Measurements from ENCODE around the gene FARS2. TPM values are rescaled to one million over a fixed set of nuclear protein-coding genes. Genes with fewer than 3 reads are reported as not detected.

The FARS2 gene
- polyA plus RNA-seq, 1 experiment = 17.9 TPM

DNA sequence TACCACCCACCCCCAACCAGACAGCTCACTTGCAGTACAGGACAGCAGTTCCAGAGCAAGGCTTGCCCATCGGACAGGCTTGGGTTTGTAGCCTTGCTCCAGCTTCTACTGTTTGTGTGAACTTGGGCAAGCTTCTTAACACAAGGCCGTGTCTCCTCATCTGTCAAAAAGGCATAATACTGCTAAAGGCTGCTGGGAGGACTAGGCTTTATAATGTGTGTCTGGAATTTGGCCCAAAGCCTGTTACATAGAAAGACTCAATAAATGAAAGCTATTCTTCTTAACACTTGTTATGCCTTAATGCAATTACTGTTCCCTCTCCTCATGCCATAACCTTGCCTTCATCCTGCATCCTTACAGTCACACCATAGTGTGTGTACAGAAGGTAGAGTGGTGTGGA lies 44.0 kb upstream of the FARS2 start:
- TF ChIP-seq, protein P1, sequence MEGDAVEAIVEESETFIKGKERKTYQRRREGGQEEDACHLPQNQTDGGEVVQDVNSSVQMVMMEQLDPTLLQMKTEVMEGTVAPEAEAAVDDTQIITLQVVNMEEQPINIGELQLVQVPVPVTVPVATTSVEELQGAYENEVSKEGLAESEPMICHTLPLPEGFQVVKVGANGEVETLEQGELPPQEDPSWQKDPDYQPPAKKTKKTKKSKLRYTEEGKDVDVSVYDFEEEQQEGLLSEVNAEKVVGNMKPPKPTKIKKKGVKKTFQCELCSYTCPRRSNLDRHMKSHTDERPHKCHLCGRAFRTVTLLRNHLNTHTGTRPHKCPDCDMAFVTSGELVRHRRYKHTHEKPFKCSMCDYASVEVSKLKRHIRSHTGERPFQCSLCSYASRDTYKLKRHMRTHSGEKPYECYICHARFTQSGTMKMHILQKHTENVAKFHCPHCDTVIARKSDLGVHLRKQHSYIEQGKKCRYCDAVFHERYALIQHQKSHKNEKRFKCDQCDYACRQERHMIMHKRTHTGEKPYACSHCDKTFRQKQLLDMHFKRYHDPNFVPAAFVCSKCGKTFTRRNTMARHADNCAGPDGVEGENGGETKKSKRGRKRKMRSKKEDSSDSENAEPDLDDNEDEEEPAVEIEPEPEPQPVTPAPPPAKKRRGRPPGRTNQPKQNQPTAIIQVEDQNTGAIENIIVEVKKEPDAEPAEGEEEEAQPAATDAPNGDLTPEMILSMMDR (IDR thresholded peaks at IDR 0.05; ENCODE audit: insufficient read depth, low read depth, low read length) = no peak
- no peak for DNase-seq (ENCODE audit: low read depth)
- POLR2A ChIA-PET = no interaction called here
- no peaks in the 10 kb centered on the region for H3K27me3 ChIP-seq (ENCODE audit: control insufficient read depth, insufficient read depth, low read length)
- H3K4me3 ChIP-seq (ENCODE audit: low read depth, low read length) = no peak overlapping the region
- CTCF ChIA-PET = interaction anchor here (1.5 kb wide), 1 partner anchor 167 kb away, joined by 4 read pairs; no protein-coding TSS in a partner anchor
- no peaks in the 10 kb centered on the region for H3K36me3 ChIP-seq (ENCODE audit: control insufficient read depth, insufficient read depth, low read length)

DNA sequence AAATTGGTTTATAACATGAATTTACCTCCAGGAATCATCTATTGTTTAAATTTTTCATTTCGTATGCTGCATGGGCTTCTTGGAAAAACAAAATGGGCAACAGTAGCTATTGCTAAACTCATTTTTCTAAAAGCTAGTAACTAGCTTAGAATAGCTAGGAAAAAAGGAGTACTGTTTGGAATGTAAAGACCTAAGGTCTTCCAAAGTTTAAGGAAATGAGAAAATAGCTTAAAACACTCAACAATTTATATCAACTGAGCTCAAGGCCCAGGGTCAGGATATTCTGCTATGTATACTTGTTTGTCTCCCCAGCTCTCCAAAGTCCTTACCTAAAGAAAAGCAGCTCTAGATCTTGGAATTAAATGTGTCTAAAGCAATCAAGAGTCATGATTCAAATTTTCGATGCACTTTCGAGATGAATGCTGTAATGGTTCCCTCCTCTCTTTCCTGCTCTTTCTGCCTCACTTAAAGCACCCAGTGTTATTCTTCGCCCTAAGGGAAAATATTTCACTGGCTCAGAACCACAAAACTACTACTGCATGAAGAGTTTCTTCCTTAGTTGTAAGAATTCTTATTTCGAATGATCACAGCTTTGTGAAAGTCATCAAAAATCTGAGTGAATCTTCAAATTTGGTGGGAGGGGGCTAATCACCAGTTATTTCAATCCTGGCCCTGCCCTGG lies 42.2 kb upstream of the FARS2 start:
- ChIA-PET POLR2A (no interaction called here), CTCF (interaction anchor here (1.3 kb wide), 1 partner anchor 76 kb away, joined by 3 read pairs; no protein-coding TSS in a partner anchor)
- Histone ChIP-seq H3K4me3 (ENCODE audit: low read depth, low read length) (no peak overlapping the region), H3K27me3 (ENCODE audit: control insufficient read depth, insufficient read depth, low read length) (no peaks in the 10 kb centered on the region), H3K36me3 (ENCODE audit: control insufficient read depth, insufficient read depth, low read length) (no peaks in the 10 kb centered on the region)
- no peak for DNase-seq (ENCODE audit: low read depth)
- TF ChIP-seq, protein P1 (IDR thresholded peaks at IDR 0.05; ENCODE audit: insufficient read depth, low read depth, low read length) = no peak

DNA sequence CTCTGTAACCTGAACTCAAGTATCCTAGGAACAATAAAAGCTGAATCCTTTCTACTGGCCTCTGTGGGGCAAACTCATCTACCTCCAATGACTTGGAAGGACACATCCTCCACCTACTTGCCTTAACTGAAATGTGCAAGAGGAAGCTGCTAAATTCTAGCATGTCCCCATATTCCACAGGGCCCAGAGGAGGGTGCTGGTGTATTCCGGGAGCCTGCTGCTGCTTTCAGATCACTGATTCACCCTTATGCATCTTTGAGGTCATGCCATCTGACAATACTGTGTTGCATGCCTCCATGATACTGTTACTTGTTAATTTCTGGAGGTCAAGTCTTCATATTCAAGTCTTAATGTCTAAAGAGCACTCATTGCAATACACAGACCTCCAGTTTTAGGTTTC lies 40.9 kb upstream of the FARS2 start:
- H3K27me3 ChIP-seq (ENCODE audit: control insufficient read depth, insufficient read depth, low read length) = no peaks in the 10 kb centered on the region
- DNase-seq (ENCODE audit: low read depth) = no peak
- H3K36me3 ChIP-seq (ENCODE audit: control insufficient read depth, insufficient read depth, low read length) = no peaks in the 10 kb centered on the region
- no peak overlapping the region for H3K4me3 ChIP-seq (ENCODE audit: low read depth, low read length)
- ChIA-PET CTCF (no interaction called here), POLR2A (no interaction called here)
- TF ChIP-seq, protein P1 (IDR thresholded peaks at IDR 0.05; ENCODE audit: insufficient read depth, low read depth, low read length) = no peak

DNA sequence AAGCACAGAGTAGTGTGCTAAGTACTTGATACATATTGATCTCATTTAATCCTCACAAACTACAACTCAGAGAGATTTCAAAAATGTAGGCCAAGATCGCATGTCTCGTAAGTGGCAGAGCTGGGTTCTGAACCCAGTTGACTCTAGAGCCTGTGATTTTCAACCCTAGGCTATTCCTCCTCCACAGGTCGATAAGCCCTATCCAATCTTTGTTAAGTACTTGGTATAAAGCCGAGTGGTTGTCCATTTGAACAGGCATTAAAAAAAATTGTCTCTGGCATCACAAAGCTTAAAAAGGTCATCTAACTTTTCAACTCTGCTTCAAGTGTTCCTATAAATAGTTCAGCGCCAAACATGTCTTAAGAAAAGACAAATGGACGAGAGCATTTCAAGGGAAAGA lies 38.0 kb upstream of the FARS2 start:
- ChIA-PET CTCF (interaction anchor here (3.1 kb wide), 1 partner anchor 9 kb away, joined by 14 read pairs; no protein-coding TSS in a partner anchor), POLR2A (no interaction called here)
- no peaks in the 10 kb centered on the region for H3K27me3 ChIP-seq (ENCODE audit: control insufficient read depth, insufficient read depth, low read length)
- TF ChIP-seq, protein P1 (IDR thresholded peaks at IDR 0.05; ENCODE audit: insufficient read depth, low read depth, low read length) = no peak
- no peaks in the 10 kb centered on the region for H3K36me3 ChIP-seq (ENCODE audit: control insufficient read depth, insufficient read depth, low read length)
- no peak overlapping the region for H3K4me3 ChIP-seq (ENCODE audit: low read depth, low read length)
- DNase-seq (ENCODE audit: low read depth) = no peak

DNA sequence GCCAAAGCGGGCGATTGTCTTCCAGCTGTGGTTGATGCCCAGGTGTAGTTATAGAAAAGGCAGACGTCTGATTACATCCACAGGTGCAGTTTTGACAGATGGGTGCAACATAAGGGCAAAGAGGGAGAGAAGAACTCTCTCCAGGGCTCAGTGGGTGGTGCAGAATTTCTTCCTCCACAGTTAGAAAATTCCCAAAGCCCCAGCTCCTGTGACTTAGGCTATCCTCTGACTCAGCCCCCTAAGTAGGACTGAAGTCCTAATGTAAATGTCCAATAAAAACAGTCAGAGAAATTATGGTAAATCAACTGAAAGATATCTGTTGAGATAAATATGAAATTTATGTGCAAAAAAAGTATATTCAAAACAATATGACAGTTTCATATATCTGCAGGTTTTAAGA lies 32.0 kb upstream of the FARS2 start:
- Histone ChIP-seq H3K27me3 (ENCODE audit: control insufficient read depth, insufficient read depth, low read length) (no peaks in the 10 kb centered on the region), H3K4me3 (ENCODE audit: low read depth, low read length) (no peak overlapping the region), H3K36me3 (ENCODE audit: control insufficient read depth, insufficient read depth, low read length) (no peaks in the 10 kb centered on the region)
- DNase-seq (ENCODE audit: low read depth) = no peak
- TF ChIP-seq, protein P1 (IDR thresholded peaks at IDR 0.05; ENCODE audit: insufficient read depth, low read depth, low read length) = no peak
- CTCF ChIA-PET = interaction anchor here (1.0 to 1.3 kb wide), 2 partner anchors 15 to 86 kb away, joined by 3 read pairs; no protein-coding TSS in a partner anchor
- POLR2A ChIA-PET = interaction anchor here (0.6 kb wide), 1 partner anchor 232 kb away, joined by 11 read pairs; no protein-coding TSS in a partner anchor
